K562 (cell line): ENCODE data around the gene TYW1. TPM values are rescaled to one million over a fixed set of nuclear protein-coding genes. Genes with fewer than 3 reads are reported as not detected.
A peak's percentile ranks its signal among the peaks of the same experiment; 100 is the strongest.

Source experiments
- ATF4 ChIP-seq: fragments of 450-650 bp; formaldehyde crosslinking; IDR thresholded peaks from 2 replicates; pipeline ENCODE4 v1.4.0; 2022; ENCODE audit warnings: mild to moderate bottlenecking, moderate library complexity
- BRF1 ChIP-seq: IDR thresholded peaks from 3 replicates; pipeline ENCODE4 v1.6.1; 2011; ENCODE audit warnings: borderline replicate concordance, mild to moderate bottlenecking; ENCODE audit not compliant: insufficient read length; ENCODE audit errors: extremely low read depth
- HNRNPK ChIP-seq: fragments of 200-400 bp; formaldehyde crosslinking; IDR thresholded peaks from one replicate; pipeline ENCODE4 v1.6.1; 2018; ENCODE audit warnings: mild to moderate bottlenecking, low read depth, low read length; ENCODE audit not compliant: poor library complexity, severe bottlenecking
- MTF1 ChIP-seq: fragments of 250-450 bp; sonication (Bioruptor Pico); IDR thresholded peaks from 2 replicates; pipeline ENCODE4 v1.9.0; 2021; ENCODE audit warnings: moderate library complexity, mild to moderate bottlenecking, inconsistent platforms, borderline replicate concordance
- RBM25 ChIP-seq: fragments of 200-400 bp; formaldehyde crosslinking; IDR thresholded peaks from 2 replicates; pipeline ENCODE4 v1.6.1; 2018; ENCODE audit warnings: low read length, low read depth, moderate library complexity; ENCODE audit not compliant: severe bottlenecking
- SMAD4 ChIP-seq: fragments of 250-450 bp; sonication (Bioruptor Pico); conservative IDR thresholded peaks from 2 replicates; pipeline ENCODE4 v1.8.0; 2021; ENCODE audit warnings: inconsistent platforms, mild to moderate bottlenecking, moderate library complexity
- SNRNP70 ChIP-seq: fragments of 200-400 bp; formaldehyde crosslinking; optimal IDR thresholded peaks from 2 replicates; pipeline ENCODE3; 2017; ENCODE audit warnings: low read depth, low read length
- TAF15 ChIP-seq: fragments of 200-400 bp; formaldehyde crosslinking; IDR thresholded peaks from 2 replicates; pipeline ENCODE4 v1.6.1; 2017; ENCODE audit warnings: mild to moderate bottlenecking, low read depth, low read length, moderate library complexity
- ZBTB11 ChIP-seq, 3 experiments: fragments of 200-800 bp in 1 of 3; fragments of 250-450 bp in 1 of 3; fragments of 450-650 bp in 1 of 3; sonication (Bioruptor Pico) in 1 of 3; sonication (Bioruptor generic) in 1 of 3; formaldehyde crosslinking in 1 of 3; IDR thresholded peaks; 2 replicates each; pipeline versions ENCODE4 v1.6.1 to v1.8.0; 2016 to 2022; ENCODE audit warnings: mild to moderate bottlenecking in 2 of 3, missing genetic modification characterization in 2 of 3, missing compliant biosample characterization in 1 of 3, moderate library complexity in 1 of 3
- ZBTB26 ChIP-seq: fragments of 450-650 bp; formaldehyde crosslinking; IDR thresholded peaks from 2 replicates; pipeline ENCODE4 v1.4.0; 2022; ENCODE audit warnings: missing genetic modification characterization
- ZBTB40 ChIP-seq, 2 experiments: fragments of 450-650 bp in 1 of 2; sonication (generic) in 1 of 2; formaldehyde crosslinking in 1 of 2; IDR thresholded peaks; 2 replicates each; pipeline versions ENCODE4 v1.7.1 to v1.9.0; 2016 to 2022; ENCODE audit warnings: inconsistent platforms in 1 of 2, mild to moderate bottlenecking in 1 of 2, missing genetic modification reagents in 1 of 2
- polyA plus RNA-seq, 8 experiments: library from polyadenylated mRNA; depleted of rRNA in 4 of 8; stranded (reverse) in 5 of 8; unstranded in 3 of 8; fragments of >200 nt; fragmentation: Nextera tagmentation in 2 of 8; fragmentation: Illumina TruSeq in 1 of 8; extraction: Ambion mirVana in 2 of 8; extraction: Trizol in 1 of 8; gene quantifications; 2 replicates each; pipeline versions ENCODE4 v1.2.1 to v1.2.3, GENCODE V29; 2011 to 2014; ENCODE audit warnings: inconsistent platforms in 1 of 8, missing spikeins in 1 of 8
- total RNA-seq, 7 experiments: library from RNA; depleted of rRNA in 6 of 7; stranded (reverse); fragments of >200 nt in 6 of 7; fragmentation: Illumina TruSeq in 2 of 7; extraction: Trizol in 2 of 7; gene quantifications; 2 replicates each; pipeline versions ENCODE4 v1.2.1 to v1.2.3, GENCODE V29; 2011 to 2021; ENCODE audit warnings: low replicate concordance in 1 of 7

TYW1 gene
- total and polyA plus RNA-seq, 9 of the 15 experiments (the other 6 are each of a cell fraction or from before 2014, with no cell fraction given) = 17.4 to 32.0 (median 26.2) TPM

GRCh38 chr7:67251986-67252558, 255.4 kb downstream of the TYW1 start (continued):
- no peak for TF ChIP-seq ZBTB11 (CRISPR knock-in tag; IDR thresholded peaks at IDR 0.05)
- TF ChIP-seq BRF1 = no peak
- no peak for TF ChIP-seq TAF15
- TF ChIP-seq ATF4 (CRISPR knock-in tag) = no peak
- TF ChIP-seq MTF1 (CRISPR knock-in tag) = no peak
- TF ChIP-seq SNRNP70 = no peak
- no peak for TF ChIP-seq HNRNPK
- TF ChIP-seq ZBTB26 (CRISPR knock-in tag) = no peak
- TF ChIP-seq RBM25 = no peak
- peak; percentile 39; the same call in 1 of the 2 replicates for TF ChIP-seq ZBTB40 (IDR thresholded peaks at IDR 0.05)
- TF ChIP-seq ZBTB40 (CRISPR knock-in tag; IDR thresholded peaks at IDR 0.05) = no peak
- no peak for TF ChIP-seq SMAD4 (CRISPR knock-in tag)
